WTC11 (cell line): Measurements from ENCODE around the gene AIP. TPM values are rescaled to one million over a fixed set of nuclear protein-coding genes. Genes with fewer than 3 reads are reported as not detected.
A peak's percentile ranks its signal among the peaks of the same experiment; 100 is the strongest.
"Not testable (repeated sequence)": the region's sequence is repeated elsewhere in the genome, so short reads cannot be mapped to it uniquely, and the experiment has no call there.

Experiments used
- ATAC-seq: fragments of 200-7000 bp; cut with Tn5 transposase; 2 replicates; pipeline ENCODE4 v1.10.0; 2021; ENCODE audit warnings: mild to moderate bottlenecking, moderate library complexity
- CTCF ChIA-PET: fragments of 300-600 bp; sonication (Branson Sonifier 250); formaldehyde crosslinking; loops from one replicate; lab custom pipeline; 2021; ENCODE audit warnings: antibody characterized with exemption; lab: Charles Lee
- POLR2A ChIA-PET: fragments of 350-600 bp; sonication (Branson Sonifier 250); formaldehyde crosslinking; loops from one replicate; lab custom pipeline; 2021; ENCODE audit warnings: antibody characterized with exemption; lab: Charles Lee
- DNase-seq: peaks from one replicate; pipeline ENCODE4 v3.0.0; 2021; ENCODE audit warnings: low spot score
- H3K27ac Mint-ChIP-seq: 2 replicates; pipeline ENCODE4 v1.8.0; 2021; ENCODE audit warnings: mixed read lengths
- H3K27me3 Mint-ChIP-seq: 2 replicates; pipeline ENCODE4 v1.8.0; 2021; ENCODE audit warnings: low read depth, mild to moderate bottlenecking, moderate library complexity, mixed read lengths
- H3K36me3 Mint-ChIP-seq: 2 replicates; pipeline ENCODE4 v1.8.0; 2021; ENCODE audit warnings: mixed read lengths
- H3K4me1 Mint-ChIP-seq: 2 replicates; pipeline ENCODE4 v1.8.0; 2022; ENCODE audit warnings: mixed read lengths
- H3K4me3 Mint-ChIP-seq: 2 replicates; pipeline ENCODE4 v1.8.0; 2021; ENCODE audit warnings: mild to moderate bottlenecking, moderate library complexity, mixed read lengths
- H3K9me3 Mint-ChIP-seq: 2 replicates; pipeline ENCODE4 v1.8.0; 2021; ENCODE audit warnings: mixed read lengths
- CREB1 ChIP-seq: sonication (generic); formaldehyde crosslinking; IDR thresholded peaks from 2 replicates; pipeline ENCODE4 v1.8.0; 2023; ENCODE audit warnings: mild to moderate bottlenecking, missing genetic modification reagents
- ETV6 ChIP-seq: sonication (generic); formaldehyde crosslinking; IDR thresholded peaks from 2 replicates; pipeline ENCODE4 v1.8.1; 2022; ENCODE audit warnings: mild to moderate bottlenecking, missing genetic modification reagents
- HMGA2 ChIP-seq: fragments of 250-450 bp; sonication (Bioruptor Pico); IDR thresholded peaks from 2 replicates; pipeline ENCODE4 v1.4.0; 2021; ENCODE audit warnings: mild to moderate bottlenecking, moderate library complexity
- HMGXB4 ChIP-seq: sonication (generic); formaldehyde crosslinking; IDR thresholded peaks from 2 replicates; pipeline ENCODE4 v1.8.1; 2023; ENCODE audit warnings: mild to moderate bottlenecking, moderate library complexity, missing genetic modification reagents
- JAZF1 ChIP-seq: fragments of 250-450 bp; sonication (Bioruptor Pico); IDR thresholded peaks from 2 replicates; pipeline ENCODE4 v1.9.0; 2021; ENCODE audit warnings: moderate library complexity, mild to moderate bottlenecking, inconsistent platforms
- KAT7 ChIP-seq: sonication (generic); formaldehyde crosslinking; IDR thresholded peaks from 2 replicates; pipeline ENCODE4 v1.8.1; 2023; ENCODE audit warnings: missing genetic modification reagents, mild to moderate bottlenecking, borderline replicate concordance
- MXD4 ChIP-seq: fragments of 250-450 bp; sonication (Bioruptor Pico); IDR thresholded peaks from 2 replicates; pipeline ENCODE4 v1.8.0; 2021; ENCODE audit warnings: mild to moderate bottlenecking, moderate library complexity, borderline replicate concordance
- NR2C2 ChIP-seq: sonication (generic); formaldehyde crosslinking; IDR thresholded peaks from 2 replicates; pipeline ENCODE4 v1.8.0; 2022; ENCODE audit warnings: mild to moderate bottlenecking, missing genetic modification reagents
- RORB ChIP-seq: fragments of 250-450 bp; sonication (Bioruptor Pico); IDR thresholded peaks from 2 replicates; pipeline ENCODE4 v1.9.0; 2021; ENCODE audit warnings: mild to moderate bottlenecking
- SMAD4 ChIP-seq: sonication (generic); formaldehyde crosslinking; IDR thresholded peaks from 2 replicates; pipeline ENCODE4 v1.8.0; 2022; ENCODE audit warnings: mild to moderate bottlenecking, missing genetic modification reagents
- STAT6 ChIP-seq: sonication (generic); formaldehyde crosslinking; conservative IDR thresholded peaks from 2 replicates; pipeline ENCODE4 v1.8.1; 2023; ENCODE audit warnings: mild to moderate bottlenecking, low read depth, missing genetic modification reagents, moderate library complexity
- TEAD4 ChIP-seq: sonication (generic); formaldehyde crosslinking; IDR thresholded peaks from 2 replicates; pipeline ENCODE4 v1.8.0; 2022; ENCODE audit warnings: mild to moderate bottlenecking, missing genetic modification reagents
- USF1 ChIP-seq: sonication (generic); formaldehyde crosslinking; IDR thresholded peaks from 2 replicates; pipeline ENCODE4 v1.8.0; 2022; ENCODE audit warnings: mild to moderate bottlenecking, missing genetic modification reagents
- ZBTB43 ChIP-seq: sonication (generic); formaldehyde crosslinking; IDR thresholded peaks from 2 replicates; pipeline ENCODE4 v1.8.1; 2023; ENCODE audit warnings: mild to moderate bottlenecking, missing genetic modification reagents
- ZNF263 ChIP-seq: sonication (generic); formaldehyde crosslinking; IDR thresholded peaks from 2 replicates; pipeline ENCODE4 v1.8.1; 2022; ENCODE audit warnings: low read depth, mild to moderate bottlenecking, moderate library complexity, missing genetic modification reagents
- total RNA-seq: library from RNA; stranded (reverse); gene quantifications from 3 replicates; pipeline ENCODE4 v1.2.3, GENCODE V29; 2021
- TF ChIP-seq, protein P1 (sequence below): sonication (generic); formaldehyde crosslinking; IDR thresholded peaks from 2 replicates; pipeline ENCODE4 v1.8.0; 2023; ENCODE audit warnings: missing genetic modification reagents
- TF ChIP-seq, protein P2 (sequence below): sonication (generic); formaldehyde crosslinking; IDR thresholded peaks from 2 replicates; pipeline ENCODE4 v1.8.1; 2022; ENCODE audit warnings: mild to moderate bottlenecking, moderate library complexity, missing genetic modification reagents
- TF ChIP-seq, protein P3 (sequence below): sonication (generic); formaldehyde crosslinking; IDR thresholded peaks from 2 replicates; pipeline ENCODE4 v1.8.1; 2022; ENCODE audit warnings: missing genetic modification reagents, borderline replicate concordance
- TF ChIP-seq, protein P4 (sequence below): fragments of 250-450 bp; sonication (Bioruptor Pico); IDR thresholded peaks from 2 replicates; pipeline ENCODE4 v1.8.0; 2021; ENCODE audit warnings: mild to moderate bottlenecking

Gene AIP
- total RNA-seq, 1 experiment from 2014 or later = 32.8 TPM

- TF ChIP-seq, protein P1, sequence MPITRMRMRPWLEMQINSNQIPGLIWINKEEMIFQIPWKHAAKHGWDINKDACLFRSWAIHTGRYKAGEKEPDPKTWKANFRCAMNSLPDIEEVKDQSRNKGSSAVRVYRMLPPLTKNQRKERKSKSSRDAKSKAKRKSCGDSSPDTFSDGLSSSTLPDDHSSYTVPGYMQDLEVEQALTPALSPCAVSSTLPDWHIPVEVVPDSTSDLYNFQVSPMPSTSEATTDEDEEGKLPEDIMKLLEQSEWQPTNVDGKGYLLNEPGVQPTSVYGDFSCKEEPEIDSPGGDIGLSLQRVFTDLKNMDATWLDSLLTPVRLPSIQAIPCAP (CRISPR knock-in tag) = no peak
- no peak for TF ChIP-seq CREB1 (CRISPR knock-in tag)
- H3K36me3 Mint-ChIP-seq = peaks cover 10% of the 10 kb centered on the region; the same call in 1 of the 2 replicates
- ChIA-PET CTCF (no interaction called here), POLR2A (interaction anchor here (0.7 kb wide), 1 partner anchor 47 kb away, joined by 3 read pairs; the partner anchor contains the start of gene PTPRCAP)
- no peaks in the 10 kb centered on the region for H3K9me3 Mint-ChIP-seq
- no peak for DNase-seq
- no peak overlapping the region; the same call in 1 of the 2 replicates for H3K4me3 Mint-ChIP-seq
- H3K27ac Mint-ChIP-seq = no peak overlapping the region
- peaks cover 19% of the 10 kb centered on the region for H3K4me1 Mint-ChIP-seq
- no peak for ATAC-seq
- H3K27me3 Mint-ChIP-seq = peaks cover 36% of the 10 kb centered on the region
Observed at GRCh38 chr11:67484847-67485311, 2.1 kb downstream of the AIP start.

GRCh38 chr11:67485873-67486361 is 3.1 kb downstream of the AIP start:
- POLR2A ChIA-PET = not testable (repeated sequence)
- CTCF ChIA-PET = interaction anchor here (0.5 to 1.7 kb wide), 3 partner anchors 84 to 130 kb away, joined by 3 to 4 read pairs (median 3); partner anchors contain the start of gene PPP1CA

GRCh38 chr11:67486481-67487195 is 3.8 kb downstream of the AIP start:
- CTCF ChIA-PET = interaction anchor here (1.7 kb wide), 1 partner anchor 85 kb away, joined by 3 read pairs; the partner anchor contains the start of gene PPP1CA
- POLR2A ChIA-PET = no interaction called here
- ATAC-seq (no peak), DNase-seq (no peak)
- Mint-ChIP-seq H3K27me3 (peaks cover 26% of the 10 kb centered on the region), H3K4me3 (no peak overlapping the region), H3K4me1 (peaks cover 19% of the 10 kb centered on the region), H3K36me3 (peaks cover 10% of the 10 kb centered on the region; the same call in 1 of the 2 replicates), H3K27ac (no peak overlapping the region), H3K9me3 (no peaks in the 10 kb centered on the region)
- TF ChIP-seq, protein P2, sequence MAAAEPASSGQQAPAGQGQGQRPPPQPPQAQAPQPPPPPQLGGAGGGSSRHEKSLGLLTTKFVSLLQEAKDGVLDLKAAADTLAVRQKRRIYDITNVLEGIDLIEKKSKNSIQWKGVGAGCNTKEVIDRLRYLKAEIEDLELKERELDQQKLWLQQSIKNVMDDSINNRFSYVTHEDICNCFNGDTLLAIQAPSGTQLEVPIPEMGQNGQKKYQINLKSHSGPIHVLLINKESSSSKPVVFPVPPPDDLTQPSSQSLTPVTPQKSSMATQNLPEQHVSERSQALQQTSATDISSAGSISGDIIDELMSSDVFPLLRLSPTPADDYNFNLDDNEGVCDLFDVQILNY (CRISPR knock-in tag) = no peak
- TF ChIP-seq ZNF263 (CRISPR knock-in tag) (no peak), HMGXB4 (CRISPR knock-in tag) (no peak), KAT7 (CRISPR knock-in tag) (no peak), STAT6 (no peak), TEAD4 (CRISPR knock-in tag) (no peak), USF1 (CRISPR knock-in tag) (no peak), NR2C2 (CRISPR knock-in tag) (no peak), JAZF1 (CRISPR knock-in tag) (no peak), RORB (CRISPR knock-in tag) (no peak), ZBTB43 (no peak), MXD4 (CRISPR knock-in tag) (no peak), HMGA2 (CRISPR knock-in tag) (no peak), ETV6 (no peak), SMAD4 (CRISPR knock-in tag) (no peak)
- TF ChIP-seq, protein P3, sequence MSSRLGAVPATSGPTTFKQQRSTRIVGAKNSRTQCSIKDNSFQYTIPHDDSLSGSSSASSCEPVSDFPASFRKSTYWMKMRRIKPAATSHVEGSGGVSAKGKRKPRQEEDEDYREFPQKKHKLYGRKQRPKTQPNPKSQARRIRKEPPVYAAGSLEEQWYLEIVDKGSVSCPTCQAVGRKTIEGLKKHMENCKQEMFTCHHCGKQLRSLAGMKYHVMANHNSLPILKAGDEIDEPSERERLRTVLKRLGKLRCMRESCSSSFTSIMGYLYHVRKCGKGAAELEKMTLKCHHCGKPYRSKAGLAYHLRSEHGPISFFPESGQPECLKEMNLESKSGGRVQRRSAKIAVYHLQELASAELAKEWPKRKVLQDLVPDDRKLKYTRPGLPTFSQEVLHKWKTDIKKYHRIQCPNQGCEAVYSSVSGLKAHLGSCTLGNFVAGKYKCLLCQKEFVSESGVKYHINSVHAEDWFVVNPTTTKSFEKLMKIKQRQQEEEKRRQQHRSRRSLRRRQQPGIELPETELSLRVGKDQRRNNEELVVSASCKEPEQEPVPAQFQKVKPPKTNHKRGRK (CRISPR knock-in tag) = no peak
- TF ChIP-seq, protein P4, sequence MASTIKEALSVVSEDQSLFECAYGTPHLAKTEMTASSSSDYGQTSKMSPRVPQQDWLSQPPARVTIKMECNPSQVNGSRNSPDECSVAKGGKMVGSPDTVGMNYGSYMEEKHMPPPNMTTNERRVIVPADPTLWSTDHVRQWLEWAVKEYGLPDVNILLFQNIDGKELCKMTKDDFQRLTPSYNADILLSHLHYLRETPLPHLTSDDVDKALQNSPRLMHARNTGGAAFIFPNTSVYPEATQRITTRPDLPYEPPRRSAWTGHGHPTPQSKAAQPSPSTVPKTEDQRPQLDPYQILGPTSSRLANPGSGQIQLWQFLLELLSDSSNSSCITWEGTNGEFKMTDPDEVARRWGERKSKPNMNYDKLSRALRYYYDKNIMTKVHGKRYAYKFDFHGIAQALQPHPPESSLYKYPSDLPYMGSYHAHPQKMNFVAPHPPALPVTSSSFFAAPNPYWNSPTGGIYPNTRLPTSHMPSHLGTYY (CRISPR knock-in tag) = no peak

More at GRCh38 chr11:67485873-67486361, 3.1 kb downstream of the AIP start:
- H3K4me3 Mint-ChIP-seq, ATAC-seq, H3K27ac Mint-ChIP-seq, H3K9me3 Mint-ChIP-seq: not testable (repeated sequence)
- Mint-ChIP-seq H3K36me3 (peaks cover 10% of the 10 kb centered on the region; the same call in 1 of the 2 replicates), H3K27me3 (peaks cover 33% of the 10 kb centered on the region), H3K4me1 (peaks cover 19% of the 10 kb centered on the region)
- peak; percentile 58 for DNase-seq
